HepG2 (cell line): ENCODE measurements around the gene FASTK.

Experiments
- BRCA1 ChIP-seq: sonication (generic); formaldehyde crosslinking; IDR thresholded peaks from 2 replicates; pipeline ENCODE4 v1.4.0; 2020; ENCODE audit warnings: missing genetic modification reagents
- FOXK1 ChIP-seq: sonication (generic); formaldehyde crosslinking; IDR thresholded peaks from 2 replicates; pipeline ENCODE4 v1.4.0; 2020; ENCODE audit warnings: low read depth, missing genetic modification reagents, borderline replicate concordance
- GLI4 ChIP-seq: sonication (generic); formaldehyde crosslinking; IDR thresholded peaks from 2 replicates; pipeline ENCODE4 v1.5.1; 2020; ENCODE audit warnings: missing genetic modification reagents, mild to moderate bottlenecking, moderate library complexity, borderline replicate concordance
- HHEX ChIP-seq: IDR thresholded peaks from 2 replicates; pipeline ENCODE4 v1.6.1; 2016; ENCODE audit warnings: control low read depth
- KLF16 ChIP-seq, 2 experiments: sonication (generic) in 1 of 2; formaldehyde crosslinking in 1 of 2; IDR thresholded peaks; 2 replicates each; pipeline versions ENCODE4 v1.6.1 to v1.8.0; 2016 to 2023; ENCODE audit warnings: missing genetic modification reagents in 2 of 2, missing compliant biosample characterization in 1 of 2
- SRF ChIP-seq: IDR thresholded peaks from 2 replicates; pipeline ENCODE4 v1.6.1; 2011; ENCODE audit warnings: mild to moderate bottlenecking, low read depth, low read length, moderate library complexity
- ZNF746 ChIP-seq: sonication (generic); formaldehyde crosslinking; IDR thresholded peaks from 2 replicates; pipeline ENCODE4 v1.8.0; 2022; ENCODE audit warnings: mild to moderate bottlenecking, missing genetic modification reagents
- TF ChIP-seq, protein P1 (sequence below): sonication (generic); formaldehyde crosslinking; IDR thresholded peaks from 2 replicates; pipeline ENCODE4 v1.5.0; 2020; ENCODE audit warnings: mild to moderate bottlenecking, missing genetic modification reagents, moderate library complexity
- TF ChIP-seq, protein P2 (sequence below): IDR thresholded peaks from 2 replicates; pipeline ENCODE4 v1.6.1; 2012; ENCODE audit warnings: inconsistent platforms
- TF ChIP-seq, protein P3 (sequence below), 2 experiments: IDR thresholded peaks; 2 replicates each; pipeline ENCODE4 v1.6.1; 2011 to 2012; ENCODE audit warnings: low read length in 2 of 2, borderline replicate concordance in 1 of 2, low read depth in 1 of 2, mild to moderate bottlenecking in 1 of 2, moderate library complexity in 1 of 2
- TF ChIP-seq, protein P4 (sequence below): IDR thresholded peaks from 2 replicates; pipeline ENCODE4 v1.6.1; 2016
- TF ChIP-seq, protein P5 (sequence below): sonication (generic); formaldehyde crosslinking; IDR thresholded peaks from 2 replicates; pipeline ENCODE4 v1.4.0; 2020; ENCODE audit warnings: missing genetic modification reagents
- TF ChIP-seq, protein P6 (sequence below): sonication (generic); formaldehyde crosslinking; IDR thresholded peaks from 2 replicates; pipeline ENCODE4 v1.4.0; 2020; ENCODE audit warnings: missing genetic modification reagents

DNA sequence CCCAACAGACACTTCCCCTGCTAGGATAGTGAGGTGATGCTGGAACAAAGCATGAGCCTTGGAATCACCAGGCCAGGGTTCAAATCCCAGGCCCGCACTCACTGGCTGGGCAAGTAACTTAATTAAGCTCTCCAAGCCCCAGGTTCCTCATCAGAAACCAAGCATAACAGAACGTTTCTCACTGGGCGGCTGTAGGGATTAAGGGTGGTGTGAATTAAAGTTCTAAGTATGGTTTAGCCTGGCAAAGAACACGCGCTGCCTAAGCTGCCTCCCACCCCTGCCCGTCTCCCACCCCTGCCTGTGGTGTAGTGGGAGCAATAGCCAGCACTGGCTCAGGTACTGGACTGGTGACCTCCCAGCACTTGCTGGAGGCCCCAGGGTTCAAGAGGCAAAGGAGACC, 15.6 kb downstream of the FASTK start:
- TF ChIP-seq FOXK1 (CRISPR knock-in tag) (no peak), HHEX (no peak), GLI4 (CRISPR knock-in tag) (no peak), ZNF746 (CRISPR knock-in tag) (no peak), KLF16 (CRISPR knock-in tag; IDR thresholded peaks at IDR 0.05) (no peak), BRCA1 (CRISPR knock-in tag) (no peak), SRF (no peak)
- TF ChIP-seq, protein P1, sequence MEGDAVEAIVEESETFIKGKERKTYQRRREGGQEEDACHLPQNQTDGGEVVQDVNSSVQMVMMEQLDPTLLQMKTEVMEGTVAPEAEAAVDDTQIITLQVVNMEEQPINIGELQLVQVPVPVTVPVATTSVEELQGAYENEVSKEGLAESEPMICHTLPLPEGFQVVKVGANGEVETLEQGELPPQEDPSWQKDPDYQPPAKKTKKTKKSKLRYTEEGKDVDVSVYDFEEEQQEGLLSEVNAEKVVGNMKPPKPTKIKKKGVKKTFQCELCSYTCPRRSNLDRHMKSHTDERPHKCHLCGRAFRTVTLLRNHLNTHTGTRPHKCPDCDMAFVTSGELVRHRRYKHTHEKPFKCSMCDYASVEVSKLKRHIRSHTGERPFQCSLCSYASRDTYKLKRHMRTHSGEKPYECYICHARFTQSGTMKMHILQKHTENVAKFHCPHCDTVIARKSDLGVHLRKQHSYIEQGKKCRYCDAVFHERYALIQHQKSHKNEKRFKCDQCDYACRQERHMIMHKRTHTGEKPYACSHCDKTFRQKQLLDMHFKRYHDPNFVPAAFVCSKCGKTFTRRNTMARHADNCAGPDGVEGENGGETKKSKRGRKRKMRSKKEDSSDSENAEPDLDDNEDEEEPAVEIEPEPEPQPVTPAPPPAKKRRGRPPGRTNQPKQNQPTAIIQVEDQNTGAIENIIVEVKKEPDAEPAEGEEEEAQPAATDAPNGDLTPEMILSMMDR (CRISPR knock-in tag), result no peak
- TF ChIP-seq, protein P2, sequence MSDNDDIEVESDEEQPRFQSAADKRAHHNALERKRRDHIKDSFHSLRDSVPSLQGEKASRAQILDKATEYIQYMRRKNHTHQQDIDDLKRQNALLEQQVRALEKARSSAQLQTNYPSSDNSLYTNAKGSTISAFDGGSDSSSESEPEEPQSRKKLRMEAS, result no peak
- TF ChIP-seq, protein P3, sequence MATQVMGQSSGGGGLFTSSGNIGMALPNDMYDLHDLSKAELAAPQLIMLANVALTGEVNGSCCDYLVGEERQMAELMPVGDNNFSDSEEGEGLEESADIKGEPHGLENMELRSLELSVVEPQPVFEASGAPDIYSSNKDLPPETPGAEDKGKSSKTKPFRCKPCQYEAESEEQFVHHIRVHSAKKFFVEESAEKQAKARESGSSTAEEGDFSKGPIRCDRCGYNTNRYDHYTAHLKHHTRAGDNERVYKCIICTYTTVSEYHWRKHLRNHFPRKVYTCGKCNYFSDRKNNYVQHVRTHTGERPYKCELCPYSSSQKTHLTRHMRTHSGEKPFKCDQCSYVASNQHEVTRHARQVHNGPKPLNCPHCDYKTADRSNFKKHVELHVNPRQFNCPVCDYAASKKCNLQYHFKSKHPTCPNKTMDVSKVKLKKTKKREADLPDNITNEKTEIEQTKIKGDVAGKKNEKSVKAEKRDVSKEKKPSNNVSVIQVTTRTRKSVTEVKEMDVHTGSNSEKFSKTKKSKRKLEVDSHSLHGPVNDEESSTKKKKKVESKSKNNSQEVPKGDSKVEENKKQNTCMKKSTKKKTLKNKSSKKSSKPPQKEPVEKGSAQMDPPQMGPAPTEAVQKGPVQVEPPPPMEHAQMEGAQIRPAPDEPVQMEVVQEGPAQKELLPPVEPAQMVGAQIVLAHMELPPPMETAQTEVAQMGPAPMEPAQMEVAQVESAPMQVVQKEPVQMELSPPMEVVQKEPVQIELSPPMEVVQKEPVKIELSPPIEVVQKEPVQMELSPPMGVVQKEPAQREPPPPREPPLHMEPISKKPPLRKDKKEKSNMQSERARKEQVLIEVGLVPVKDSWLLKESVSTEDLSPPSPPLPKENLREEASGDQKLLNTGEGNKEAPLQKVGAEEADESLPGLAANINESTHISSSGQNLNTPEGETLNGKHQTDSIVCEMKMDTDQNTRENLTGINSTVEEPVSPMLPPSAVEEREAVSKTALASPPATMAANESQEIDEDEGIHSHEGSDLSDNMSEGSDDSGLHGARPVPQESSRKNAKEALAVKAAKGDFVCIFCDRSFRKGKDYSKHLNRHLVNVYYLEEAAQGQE (IDR thresholded peaks at IDR 0.05; ENCODE audit: borderline replicate concordance in 1 of 2, low read depth in 1 of 2, low read length in 2 of 2), result no peak
- TF ChIP-seq, protein P4, sequence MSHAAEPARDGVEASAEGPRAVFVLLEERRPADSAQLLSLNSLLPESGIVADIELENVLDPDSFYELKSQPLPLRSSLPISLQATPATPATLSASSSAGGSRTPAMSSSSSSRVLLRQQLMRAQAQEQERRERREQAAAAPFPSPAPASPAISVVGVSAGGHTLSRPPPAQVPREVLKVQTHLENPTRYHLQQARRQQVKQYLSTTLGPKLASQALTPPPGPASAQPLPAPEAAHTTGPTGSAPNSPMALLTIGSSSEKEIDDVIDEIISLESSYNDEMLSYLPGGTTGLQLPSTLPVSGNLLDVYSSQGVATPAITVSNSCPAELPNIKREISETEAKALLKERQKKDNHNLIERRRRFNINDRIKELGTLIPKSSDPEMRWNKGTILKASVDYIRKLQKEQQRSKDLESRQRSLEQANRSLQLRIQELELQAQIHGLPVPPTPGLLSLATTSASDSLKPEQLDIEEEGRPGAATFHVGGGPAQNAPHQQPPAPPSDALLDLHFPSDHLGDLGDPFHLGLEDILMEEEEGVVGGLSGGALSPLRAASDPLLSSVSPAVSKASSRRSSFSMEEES (CRISPR knock-in tag), result no peak
- TF ChIP-seq, protein P5, sequence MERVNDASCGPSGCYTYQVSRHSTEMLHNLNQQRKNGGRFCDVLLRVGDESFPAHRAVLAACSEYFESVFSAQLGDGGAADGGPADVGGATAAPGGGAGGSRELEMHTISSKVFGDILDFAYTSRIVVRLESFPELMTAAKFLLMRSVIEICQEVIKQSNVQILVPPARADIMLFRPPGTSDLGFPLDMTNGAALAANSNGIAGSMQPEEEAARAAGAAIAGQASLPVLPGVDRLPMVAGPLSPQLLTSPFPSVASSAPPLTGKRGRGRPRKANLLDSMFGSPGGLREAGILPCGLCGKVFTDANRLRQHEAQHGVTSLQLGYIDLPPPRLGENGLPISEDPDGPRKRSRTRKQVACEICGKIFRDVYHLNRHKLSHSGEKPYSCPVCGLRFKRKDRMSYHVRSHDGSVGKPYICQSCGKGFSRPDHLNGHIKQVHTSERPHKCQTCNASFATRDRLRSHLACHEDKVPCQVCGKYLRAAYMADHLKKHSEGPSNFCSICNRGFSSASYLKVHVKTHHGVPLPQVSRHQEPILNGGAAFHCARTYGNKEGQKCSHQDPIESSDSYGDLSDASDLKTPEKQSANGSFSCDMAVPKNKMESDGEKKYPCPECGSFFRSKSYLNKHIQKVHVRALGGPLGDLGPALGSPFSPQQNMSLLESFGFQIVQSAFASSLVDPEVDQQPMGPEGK (CRISPR knock-in tag), result no peak
- TF ChIP-seq, protein P6, sequence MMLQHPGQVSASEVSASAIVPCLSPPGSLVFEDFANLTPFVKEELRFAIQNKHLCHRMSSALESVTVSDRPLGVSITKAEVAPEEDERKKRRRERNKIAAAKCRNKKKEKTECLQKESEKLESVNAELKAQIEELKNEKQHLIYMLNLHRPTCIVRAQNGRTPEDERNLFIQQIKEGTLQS (CRISPR knock-in tag), result no peak
